GM19395 (cell line): Measurements from ENCODE around the gene EPHA10.
"Not testable (repeated sequence)": the region's sequence is repeated elsewhere in the genome, so short reads cannot be mapped to it uniquely, and the experiment has no call there.

Source experiments
- ATAC-seq: cut with Tn5 transposase; IDR thresholded peaks from one replicate; pipeline ENCODE4 v1.9.1; 2021; ENCODE audit warnings: mild to moderate bottlenecking, moderate library complexity; ENCODE audit not compliant: unreplicated experiment

EPHA10 gene

DNA sequence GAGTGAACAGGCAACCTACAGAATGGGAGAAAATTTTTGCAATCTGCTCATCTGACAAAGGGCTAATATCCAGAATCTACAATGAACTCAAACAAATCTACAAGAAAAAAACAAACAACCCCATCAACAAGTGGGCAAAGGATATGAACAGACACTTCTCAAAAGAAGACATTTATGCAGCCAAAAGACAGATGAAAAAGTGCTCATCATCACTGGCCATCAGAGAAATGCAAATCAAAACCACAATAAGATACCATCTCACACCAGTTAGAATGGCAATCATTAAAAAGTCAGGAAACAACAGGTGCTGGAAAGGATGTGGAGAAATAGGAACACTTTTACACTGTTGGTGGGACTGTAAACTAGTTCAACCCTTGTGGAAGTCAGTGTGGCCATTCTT lies 6.5 kb upstream of the EPHA10 start:
- ATAC-seq, result not testable (repeated sequence)

DNA sequence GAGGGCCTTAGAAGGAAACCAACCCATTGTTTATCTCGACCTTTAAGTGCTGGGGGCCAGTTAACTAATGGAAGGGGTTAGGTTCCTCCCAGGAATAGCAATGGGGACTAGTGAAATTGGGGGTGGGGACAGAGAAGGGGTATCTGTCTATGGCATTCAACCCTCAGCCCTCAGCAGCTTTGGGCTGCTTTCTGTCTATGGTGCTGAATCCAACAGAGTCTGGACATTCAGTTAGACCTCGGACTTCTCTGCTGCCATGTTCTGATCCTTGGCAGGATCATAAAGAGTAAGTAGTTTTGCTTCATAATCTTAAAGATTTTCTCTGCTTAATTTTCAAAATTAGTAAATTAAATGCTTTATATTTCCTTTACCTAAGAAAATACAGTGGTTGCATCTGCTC lies 2.6 kb upstream of the EPHA10 start:
- ATAC-seq, result no peak

GRCh38 chr1:37765916-37766664 lies 1.2 kb upstream of the EPHA10 start:
- ATAC-seq, result no peak

GRCh38 chr1:37764414-37764825 lies 500 bp downstream of the EPHA10 start:
- ATAC-seq, result no peak

GRCh38 chr1:37763791-37764413 lies 1.0 kb downstream of the EPHA10 start:
- ATAC-seq, result no peak

DNA sequence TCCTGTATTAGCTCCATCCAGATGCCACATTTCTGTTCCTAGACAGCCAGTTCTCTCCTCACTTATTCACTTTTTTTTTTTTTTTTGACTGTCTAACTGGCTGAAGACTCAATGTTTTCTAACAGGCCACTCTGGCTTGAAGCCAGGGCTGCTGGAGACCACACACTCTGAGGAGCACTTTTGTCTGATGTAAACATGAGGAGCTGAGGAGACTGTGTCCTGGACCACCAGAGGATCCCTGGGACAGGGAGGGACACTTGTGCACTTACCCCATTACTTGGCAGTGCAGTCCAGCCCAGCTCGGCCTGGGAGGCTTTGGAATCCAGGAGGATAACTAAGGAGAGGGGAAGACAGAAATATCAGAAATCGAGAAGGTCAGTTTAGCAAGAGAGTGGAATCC lies 2.4 kb downstream of the EPHA10 start:
- no peak for ATAC-seq

GRCh38 chr1:37761416-37762095 lies 3.4 kb downstream of the EPHA10 start:
- no peak for ATAC-seq

GRCh38 chr1:37759451-37759850 lies 5.5 kb downstream of the EPHA10 start:
- ATAC-seq, result no peak

- no peak for ATAC-seq
These were observed 8.9 kb downstream of the EPHA10 start for GRCh38 chr1:37755951-37756560.

DNA sequence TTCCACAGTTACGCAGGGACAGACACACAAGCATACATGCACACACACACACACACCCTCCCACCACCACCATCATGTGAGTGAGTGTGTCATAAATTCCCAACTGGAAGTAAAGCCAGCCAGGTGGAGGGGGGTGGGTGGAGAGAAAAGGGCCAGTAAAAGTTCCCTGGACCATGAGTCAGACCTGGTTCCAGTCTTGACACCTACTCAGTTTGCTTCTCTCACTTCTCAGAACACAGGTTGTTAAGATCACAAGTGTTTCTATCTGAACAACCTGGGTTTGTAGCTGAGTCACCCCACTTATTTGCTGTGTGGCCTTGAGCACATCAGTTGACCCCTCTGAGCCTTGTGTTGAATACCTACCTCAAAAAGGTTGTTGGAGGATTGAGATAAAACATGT lies 9.6 kb downstream of the EPHA10 start:
- no peak for ATAC-seq

DNA sequence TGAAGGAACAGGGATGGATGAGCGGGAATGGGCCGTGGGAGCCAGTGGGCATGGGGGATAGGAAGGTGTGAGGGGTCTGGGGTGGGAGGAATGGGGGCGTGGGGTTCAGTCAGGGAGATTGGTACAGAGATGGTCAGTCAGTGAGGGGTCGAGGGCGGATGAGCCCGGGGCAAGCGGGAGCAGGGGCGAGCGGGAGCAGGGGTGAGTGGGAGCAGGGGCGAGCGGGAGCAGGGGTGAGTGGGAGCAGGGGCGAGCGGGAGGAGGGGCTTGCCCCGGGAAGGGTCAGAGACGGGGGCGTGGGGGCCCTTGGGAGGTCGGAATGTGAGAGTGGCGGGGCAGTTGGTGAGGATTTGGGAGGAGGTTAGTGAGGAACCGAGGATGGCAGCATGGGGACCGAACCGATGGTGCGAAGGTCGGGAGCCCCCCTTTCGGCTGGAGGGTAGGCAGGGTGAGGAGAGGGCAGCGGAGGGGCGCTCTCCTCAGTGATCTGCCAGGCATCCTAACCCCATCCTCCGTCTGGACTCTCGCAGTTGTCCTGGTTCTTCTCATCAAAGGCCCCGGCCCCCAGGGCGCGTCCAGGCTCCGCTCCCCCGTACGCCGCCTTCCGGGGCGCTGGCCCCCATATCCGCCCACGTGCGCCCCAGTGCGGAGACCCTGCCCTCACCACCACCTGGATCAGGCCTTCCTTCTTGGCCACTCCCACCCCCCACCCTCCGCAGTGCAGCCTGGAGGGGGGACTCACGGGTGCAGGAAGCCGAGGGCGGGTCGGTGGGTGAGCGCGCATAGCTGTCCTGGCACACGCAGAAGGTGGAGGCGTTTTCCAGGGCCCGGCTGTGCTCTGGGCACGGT lies 11.2 kb downstream of the EPHA10 start:
- no peak for ATAC-seq

GRCh38 chr1:37752583-37753471 lies 12.1 kb downstream of the EPHA10 start:
- ATAC-seq, result no peak

DNA sequence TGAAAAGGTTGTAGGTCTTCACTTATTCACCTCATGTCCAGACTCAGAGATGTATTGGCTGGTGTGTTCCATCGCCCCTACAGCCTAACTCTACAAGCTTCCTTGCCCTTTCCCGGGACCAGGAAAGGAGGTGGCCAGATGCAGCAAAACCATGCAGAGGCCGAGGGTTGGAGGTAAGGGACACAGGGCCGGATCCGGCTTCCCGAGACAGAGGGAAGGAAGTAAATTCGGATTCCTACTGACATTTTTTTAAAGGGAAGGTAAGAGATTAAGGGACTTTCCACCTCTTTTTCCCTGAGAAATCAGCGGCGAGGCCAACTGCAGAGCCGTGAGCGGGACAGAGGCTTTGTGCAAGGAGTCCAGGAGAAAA lies 12.7 kb downstream of the EPHA10 start:
- no peak for ATAC-seq

- ATAC-seq, result no peak
These were observed 16.4 kb downstream of the EPHA10 start for GRCh38 chr1:37748565-37748964.

- no peak for ATAC-seq
These were observed 18.1 kb downstream of the EPHA10 start for GRCh38 chr1:37746806-37747205.

- ATAC-seq, result no peak
These were observed 23.3 kb downstream of the EPHA10 start for GRCh38 chr1:37741662-37742061.

- ATAC-seq, result no peak
These were observed 23.8 kb downstream of the EPHA10 start for GRCh38 chr1:37741130-37741529.

DNA sequence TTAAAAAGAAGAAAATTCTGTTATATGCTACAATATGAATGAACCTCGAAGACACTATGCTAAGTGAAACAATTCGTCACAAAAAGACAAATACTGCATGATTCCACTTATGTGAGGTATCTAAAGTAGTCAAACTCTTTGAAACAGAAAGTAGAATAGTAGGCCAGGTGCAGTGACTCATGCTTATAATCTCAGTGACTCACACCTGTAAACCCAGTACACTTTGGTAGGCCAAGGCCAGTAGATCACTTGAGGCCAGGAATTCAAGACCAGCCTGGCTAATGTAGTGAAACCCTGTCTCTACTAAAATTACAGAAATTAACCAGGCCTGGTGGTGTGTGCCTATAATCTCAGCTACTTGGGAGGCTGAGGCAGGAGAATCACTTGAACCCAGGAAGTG lies 25.7 kb downstream of the EPHA10 start:
- no peak for ATAC-seq

GRCh38 chr1:37738619-37739018 lies 26.3 kb downstream of the EPHA10 start:
- not testable (repeated sequence) for ATAC-seq

- not testable (repeated sequence) for ATAC-seq
These were observed 26.9 kb downstream of the EPHA10 start for GRCh38 chr1:37737975-37738374.
